HG03066 (cell line): ENCODE measurements around the gene CLIC3.
"Not testable (repeated sequence)": the region's sequence is repeated elsewhere in the genome, so short reads cannot be mapped to it uniquely, and the experiment has no call there.

ENCODE experiments used
- ATAC-seq: cut with Tn5 transposase; IDR thresholded peaks from one replicate; pipeline ENCODE4 v1.9.1; 2021; ENCODE audit warnings: low read depth; ENCODE audit not compliant: unreplicated experiment

The CLIC3 gene

GRCh38 chr9:136996361-136997292 lies at the start of gene CLIC3:
Gene CLIC3, minus strand, starts transcription at chr9:136996568. Its CDS starts 25 bp downstream, at chr9:136996543.
- ATAC-seq: no peak

DNA sequence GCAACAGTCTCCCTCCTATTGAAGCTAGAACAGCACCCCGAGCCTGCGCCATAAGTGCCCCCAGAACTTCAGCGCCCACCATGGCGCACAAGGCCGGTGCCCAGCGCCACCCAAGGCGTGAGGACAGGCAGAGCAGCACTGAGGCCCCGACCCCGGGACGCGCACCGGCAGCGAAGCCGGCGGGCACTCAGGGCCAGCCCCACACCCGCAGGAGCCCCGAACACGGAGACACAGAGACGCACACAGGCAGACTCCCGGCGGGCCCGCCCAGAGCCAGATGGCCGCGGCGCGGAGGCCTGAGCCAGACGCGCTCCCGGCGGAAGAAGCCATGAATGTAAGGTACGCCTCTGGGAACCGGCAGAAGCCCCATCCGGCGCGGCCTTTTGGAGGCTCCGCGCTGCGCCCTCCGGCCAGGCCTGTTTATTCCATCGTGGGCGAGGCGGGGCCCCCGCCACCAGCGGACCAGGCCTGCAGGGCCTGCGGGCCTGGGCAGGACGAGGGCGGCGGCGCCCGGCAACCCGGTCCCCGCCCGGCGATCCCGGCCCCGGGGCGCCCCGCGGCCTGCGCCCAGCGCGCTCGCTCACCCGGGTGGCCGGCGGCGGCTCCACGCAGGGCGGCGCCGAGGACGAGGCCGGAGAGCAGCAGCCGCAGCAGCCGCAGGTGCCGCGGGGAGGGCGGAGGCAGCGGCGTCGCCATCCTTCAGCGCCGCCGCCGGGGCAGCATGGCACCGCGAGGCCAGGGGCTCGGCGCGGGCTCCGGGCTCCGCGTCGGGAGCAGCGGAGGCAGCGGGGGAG lies 49.1 kb upstream of the CLIC3 start:
- no peak for ATAC-seq

GRCh38 chr9:137044502-137045177 lies 48.3 kb upstream of the CLIC3 start:
- ATAC-seq: no peak

- ATAC-seq: no peak
These were observed 47.7 kb upstream of the CLIC3 start for GRCh38 chr9:137044037-137044436.

DNA sequence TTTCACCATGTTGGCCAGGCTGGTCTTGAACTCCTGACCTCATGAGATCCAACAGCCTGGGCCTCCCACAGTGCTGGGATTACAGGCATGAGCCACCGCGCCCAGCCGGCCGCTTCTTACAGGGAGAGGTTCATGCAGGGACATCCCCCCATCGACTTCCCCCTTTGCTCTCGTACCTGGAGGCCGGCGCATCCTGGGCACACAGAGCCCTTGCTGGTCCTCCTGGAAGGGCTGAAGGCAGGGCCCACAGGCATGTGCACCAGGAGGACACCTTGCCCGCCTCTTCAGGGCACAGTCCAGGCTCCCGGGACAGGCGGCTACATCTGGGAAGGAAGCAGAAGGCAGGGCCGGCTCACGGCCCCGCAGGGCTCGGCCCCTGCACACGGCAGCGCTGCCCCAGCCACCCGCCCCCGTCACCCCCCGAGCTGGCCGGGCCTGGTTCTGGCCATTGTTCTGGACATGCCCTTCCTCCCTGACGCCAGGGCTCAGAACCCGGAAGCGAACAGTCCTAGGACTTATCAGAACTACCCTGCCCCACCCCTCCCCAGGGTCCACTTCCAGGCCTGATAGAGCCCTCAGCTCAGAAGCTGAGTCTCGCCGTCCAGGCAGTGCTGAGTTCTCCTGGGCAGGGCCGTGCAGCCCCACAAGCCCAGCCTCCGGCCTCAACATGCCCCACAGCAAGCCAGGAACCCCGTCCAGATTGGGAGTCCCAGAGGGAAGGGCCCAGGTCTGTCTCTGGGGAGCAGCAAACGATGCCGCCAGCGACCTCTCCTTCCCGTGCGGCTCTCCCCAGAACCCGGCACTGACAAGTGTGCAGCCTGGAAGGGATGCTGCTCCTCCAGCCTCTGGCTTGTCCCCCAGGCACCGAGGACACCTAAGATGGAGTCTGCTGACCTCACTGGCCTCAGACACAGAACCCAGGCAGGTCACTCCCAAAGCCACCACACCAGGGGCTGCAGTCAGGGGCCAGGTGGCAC lies 46.7 kb upstream of the CLIC3 start:
- ATAC-seq: no peak

- no peak for ATAC-seq
These were observed 44.8 kb upstream of the CLIC3 start for GRCh38 chr9:137041124-137041523.

- ATAC-seq: no peak
These were observed 44.2 kb upstream of the CLIC3 start for GRCh38 chr9:137040568-137040967.

DNA sequence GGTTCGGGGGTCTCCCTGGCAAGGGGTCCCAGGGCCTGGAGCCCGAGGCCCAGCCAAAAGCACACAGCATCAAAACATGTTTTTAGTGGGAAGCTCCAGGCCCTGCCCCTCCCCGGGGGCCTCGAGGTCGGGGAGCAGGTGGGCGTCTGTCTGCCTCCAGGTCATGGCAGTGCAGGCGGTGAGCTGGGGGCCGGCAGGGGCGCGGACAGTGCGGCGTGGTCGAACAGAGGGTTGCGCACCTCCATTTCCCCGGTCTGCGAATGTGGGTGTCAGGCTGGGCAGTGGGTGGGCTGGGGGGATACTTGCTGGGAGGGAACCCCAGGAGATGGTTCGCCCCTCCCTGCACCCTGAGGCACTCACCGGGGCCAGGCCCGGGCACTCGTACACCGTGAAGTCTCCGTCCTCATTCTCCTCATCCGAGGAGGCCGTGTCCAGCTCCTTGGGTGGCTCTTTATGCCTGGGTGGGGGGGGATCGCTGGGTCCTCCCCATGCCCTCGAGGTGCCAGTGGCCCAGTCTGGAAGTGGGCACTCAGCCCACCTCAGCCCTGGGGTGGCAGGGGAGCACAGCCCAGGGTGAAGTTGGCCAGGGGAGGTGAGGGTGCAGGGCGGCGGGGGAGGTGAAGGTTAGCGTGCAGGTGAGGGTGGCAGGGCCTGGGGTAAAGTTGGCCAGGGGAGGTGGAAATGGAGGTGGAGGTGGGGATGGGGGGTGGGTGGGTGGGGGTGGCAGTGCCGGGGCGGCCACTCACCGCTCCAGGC lies 43.4 kb upstream of the CLIC3 start:
- ATAC-seq: no peak

GRCh38 chr9:137038916-137039315 lies 42.5 kb upstream of the CLIC3 start:
- ATAC-seq: no peak

GRCh38 chr9:137037483-137037882 lies 41.1 kb upstream of the CLIC3 start:
- no peak for ATAC-seq

- ATAC-seq: no peak
These were observed 40.7 kb upstream of the CLIC3 start for GRCh38 chr9:137037035-137037434.

GRCh38 chr9:137035937-137036336 lies 39.6 kb upstream of the CLIC3 start:
- ATAC-seq: no peak

- no peak for ATAC-seq
These were observed 39.1 kb upstream of the CLIC3 start for GRCh38 chr9:137035507-137035834.

GRCh38 chr9:137034709-137035506 lies 38.5 kb upstream of the CLIC3 start:
- no peak for ATAC-seq

GRCh38 chr9:137034039-137034708 lies 37.8 kb upstream of the CLIC3 start:
- ATAC-seq: no peak

DNA sequence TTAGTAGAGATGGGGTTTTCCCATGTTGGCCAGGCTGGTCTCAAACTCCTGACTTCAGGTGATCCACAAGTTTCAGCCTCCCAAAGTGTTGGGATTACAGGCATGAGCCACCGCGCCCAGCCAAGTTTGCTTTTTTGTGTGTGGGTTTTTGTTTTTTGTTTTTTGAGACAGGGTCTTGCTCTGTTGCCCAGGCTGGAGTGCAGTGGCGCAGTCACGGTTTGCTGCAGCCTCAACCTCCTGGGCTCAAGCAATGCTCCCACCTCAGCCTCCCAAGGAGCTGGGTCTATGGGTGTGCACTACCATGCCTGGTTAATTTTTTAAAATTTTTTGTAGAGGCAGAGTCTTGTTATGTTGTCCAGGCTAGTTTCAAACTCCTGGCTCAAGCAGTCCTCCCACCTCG lies 37.1 kb upstream of the CLIC3 start:
- ATAC-seq: not testable (repeated sequence)

DNA sequence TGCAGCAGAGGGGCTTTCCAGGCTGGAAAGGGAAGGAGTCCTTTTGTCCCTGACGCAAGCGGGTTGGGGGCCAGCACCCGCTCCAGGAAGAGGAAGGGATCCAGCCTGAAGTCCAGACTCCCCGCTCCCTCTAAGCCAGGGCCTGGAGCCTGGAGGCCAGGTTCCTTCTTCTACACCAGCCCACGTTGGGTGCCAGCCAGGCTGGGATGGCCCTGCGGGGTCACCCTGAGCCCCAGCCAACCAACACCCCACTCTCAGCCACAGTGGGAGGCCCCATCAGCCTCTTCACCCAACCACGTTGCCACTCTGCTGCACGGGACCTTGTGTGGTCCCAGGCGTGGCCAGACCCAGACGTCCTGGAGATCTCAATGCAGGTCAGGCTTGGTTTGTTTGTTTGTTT lies 36.5 kb upstream of the CLIC3 start:
- ATAC-seq: no peak
